H1 (cell line): ENCODE measurements around the gene SV2C. TPM values are rescaled to one million over a fixed set of nuclear protein-coding genes. Genes with fewer than 3 reads are reported as not detected.

Source experiments
- CEBPB ChIP-seq: IDR thresholded peaks from 2 replicates; pipeline ENCODE4 v1.6.1; 2012; ENCODE audit warnings: low read depth, low read length
- CHD2 ChIP-seq: IDR thresholded peaks from 2 replicates; pipeline ENCODE4 v1.6.1; 2012; ENCODE audit warnings: low read length, improper control_type of control experiment
- CHD7 ChIP-seq: fragments of 300-600 bp; sonication (generic); IDR thresholded peaks from 2 replicates; pipeline ENCODE4 v1.7.1; 2012; ENCODE audit warnings: low read length, moderate library complexity, mild to moderate bottlenecking, inconsistent platforms; ENCODE audit not compliant: insufficient replicate concordance
- FOSL1 ChIP-seq: IDR thresholded peaks from 2 replicates; pipeline ENCODE4 v1.6.1; 2011; ENCODE audit warnings: mild to moderate bottlenecking, low read depth, low read length, moderate library complexity; ENCODE audit not compliant: insufficient read depth
- SP2 ChIP-seq: IDR thresholded peaks from 2 replicates; pipeline ENCODE4 v1.6.1; 2012; ENCODE audit warnings: mild to moderate bottlenecking, low read length, inconsistent platforms
- TBP ChIP-seq: IDR thresholded peaks from 2 replicates; pipeline ENCODE4 v1.6.1; 2011; ENCODE audit warnings: low read depth, low read length, improper control_type of control experiment
- polyA plus RNA-seq, 7 experiments: library from polyadenylated mRNA; depleted of rRNA in 3 of 7; stranded (reverse) in 5 of 7; unstranded in 2 of 7; fragments of >200 nt in 5 of 7; fragments of 200-250 nt in 2 of 7; gene quantifications; 1 replicate in 5 of 7; 2 replicates in 1 of 7; 4 replicates in 1 of 7; pipeline versions ENCODE4 v1.2.1 to v1.2.3, GENCODE V29; 2011 to 2013; ENCODE audit warnings: missing spikeins in 2 of 7, mixed read lengths in 2 of 7
- total RNA-seq: library from RNA; stranded (reverse); fragmentation: NEBNext Ultra II Directional; extraction: Animal tissue kit (Norgen Biotek cat#: 25700); gene quantifications from 2 replicates; pipeline ENCODE4 v1.2.1, GENCODE V29; 2021

Gene SV2C
- total and polyA plus RNA-seq, 2 of the 8 experiments (the other 6 are each of a cell fraction or from before 2014, with no cell fraction given): 0.08 to 0.24 TPM

- no peak for TF ChIP-seq CHD7
- no peak for TF ChIP-seq SP2
- TF ChIP-seq CHD2: no peak
- no peak for TF ChIP-seq FOSL1
- TF ChIP-seq TBP: no peak
- TF ChIP-seq CEBPB: no peak
Measured at GRCh38 chr5:76234665-76235064, 151.5 kb downstream of the SV2C start (continued).
